ENCODE measurements around the gene RGR.
A peak's percentile ranks its signal among the peaks of the same experiment; 100 is the strongest.

RGR gene

DNA sequence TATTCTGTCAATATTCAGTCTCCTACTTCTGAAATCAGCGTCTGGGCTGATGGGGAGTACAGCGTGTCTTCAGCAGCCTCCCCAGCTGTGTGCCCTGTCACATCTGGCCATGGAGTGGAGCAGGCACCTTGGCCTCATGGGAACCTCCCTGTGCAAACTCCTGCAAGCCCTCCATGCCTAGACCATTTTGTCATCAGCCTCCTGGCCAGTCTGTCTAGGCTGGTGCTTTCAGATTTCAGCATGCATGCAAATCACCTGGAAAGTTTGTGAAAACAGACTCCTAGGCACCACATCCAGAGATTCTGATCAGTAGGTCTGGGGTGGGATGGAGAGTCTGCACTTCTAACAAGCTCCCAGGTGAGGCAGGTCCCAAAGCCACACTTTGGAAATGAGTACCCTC lies 57.4 kb downstream of the RGR start:
- DNase-seq: no peak

GRCh38 chr10:84306751-84307384 lies 62.0 kb downstream of the RGR start:
- DNase-seq: no peak

DNA sequence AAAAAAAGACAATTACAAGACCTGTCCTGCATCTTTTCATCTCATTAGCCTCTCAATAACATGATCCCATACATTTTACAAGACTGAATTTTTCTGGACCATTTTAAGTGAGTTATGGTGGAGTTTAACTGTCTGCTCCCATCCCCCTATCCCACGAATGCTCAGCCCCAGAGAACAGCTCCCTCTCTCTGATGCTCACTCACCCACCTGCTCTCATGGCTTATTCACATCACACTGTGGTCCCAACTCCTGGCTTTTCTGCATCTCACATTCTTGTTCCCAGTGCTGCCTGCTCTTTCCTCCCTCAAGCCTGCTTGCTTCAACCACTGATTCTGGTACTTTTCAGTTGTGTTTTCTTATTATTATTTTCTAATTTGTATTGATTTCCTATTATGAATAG lies 63.2 kb downstream of the RGR start:
- no peak for DNase-seq

DNA sequence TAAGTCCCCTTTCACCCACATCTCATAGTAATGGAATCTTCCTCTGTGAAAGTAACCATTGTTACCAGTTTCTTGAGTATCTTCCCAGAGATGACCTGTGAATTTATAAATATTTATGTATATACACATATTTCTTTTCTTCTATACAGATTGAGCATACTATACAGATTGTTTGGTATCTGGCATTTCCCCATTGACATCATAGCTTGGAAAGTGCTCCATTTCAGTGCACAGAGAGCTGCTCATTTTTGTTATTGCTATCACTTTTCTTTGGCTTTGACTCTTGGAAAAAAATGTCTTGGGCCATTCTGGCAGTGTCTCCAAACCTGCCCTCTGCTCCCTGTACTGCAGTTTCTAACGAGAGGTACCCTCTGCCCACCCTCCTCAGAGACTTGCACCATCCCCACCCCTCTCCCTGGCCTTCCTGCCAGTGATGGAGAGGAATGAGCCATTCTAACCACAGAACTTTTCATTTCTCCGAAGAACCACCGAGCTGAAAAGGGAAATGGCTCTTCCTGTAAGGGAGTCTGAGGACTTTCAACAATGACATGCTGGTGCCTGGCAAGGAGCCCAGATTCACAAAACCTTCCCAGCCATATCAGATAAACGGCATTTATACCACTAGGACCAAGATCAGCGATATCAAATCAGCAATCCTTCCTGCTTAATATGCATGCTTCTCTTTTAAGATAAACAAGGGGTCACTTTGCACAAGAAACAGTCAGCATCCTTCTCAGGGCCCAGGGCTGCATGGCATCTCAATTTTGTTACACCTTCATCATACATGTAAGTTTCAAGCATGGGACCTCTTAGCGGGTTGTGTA lies 63.8 kb downstream of the RGR start:
- DNase-seq: peak; percentile 20
